HG03354 (cell line): Measurements from ENCODE around the gene DENND1B.
"Not testable (repeated sequence)": the region's sequence is repeated elsewhere in the genome, so short reads cannot be mapped to it uniquely, and the experiment has no call there.

ENCODE experiments used
- ATAC-seq: cut with Tn5 transposase; IDR thresholded peaks from one replicate; pipeline ENCODE4 v1.9.1; 2021; ENCODE audit warnings: mild to moderate bottlenecking; ENCODE audit not compliant: unreplicated experiment, poor library complexity, severe bottlenecking

Gene DENND1B

GRCh38 chr1:197786280-197786679 is 11.0 kb upstream of the DENND1B start:
- ATAC-seq, result no peak

DNA sequence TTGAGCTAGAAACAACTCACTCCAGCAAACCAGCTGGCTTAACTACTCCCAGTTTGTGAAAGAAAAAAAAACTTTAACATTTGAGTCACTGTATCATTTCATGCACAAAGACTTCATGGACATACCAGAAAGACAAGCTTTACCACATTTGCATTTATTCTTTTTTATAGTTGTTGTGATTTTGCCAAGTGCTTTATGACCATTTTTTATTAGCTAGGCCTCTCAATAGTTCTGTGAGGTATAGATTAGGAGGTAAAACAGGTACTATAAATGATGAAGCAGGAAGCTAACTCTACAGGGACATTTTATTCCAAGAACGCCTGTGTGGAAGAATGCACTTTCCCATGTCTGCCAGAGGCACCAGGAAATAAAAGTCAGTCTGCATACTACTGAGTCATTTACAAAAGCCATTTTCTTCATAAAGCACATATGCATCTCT is 8.2 kb upstream of the DENND1B start:
- ATAC-seq, result no peak

DNA sequence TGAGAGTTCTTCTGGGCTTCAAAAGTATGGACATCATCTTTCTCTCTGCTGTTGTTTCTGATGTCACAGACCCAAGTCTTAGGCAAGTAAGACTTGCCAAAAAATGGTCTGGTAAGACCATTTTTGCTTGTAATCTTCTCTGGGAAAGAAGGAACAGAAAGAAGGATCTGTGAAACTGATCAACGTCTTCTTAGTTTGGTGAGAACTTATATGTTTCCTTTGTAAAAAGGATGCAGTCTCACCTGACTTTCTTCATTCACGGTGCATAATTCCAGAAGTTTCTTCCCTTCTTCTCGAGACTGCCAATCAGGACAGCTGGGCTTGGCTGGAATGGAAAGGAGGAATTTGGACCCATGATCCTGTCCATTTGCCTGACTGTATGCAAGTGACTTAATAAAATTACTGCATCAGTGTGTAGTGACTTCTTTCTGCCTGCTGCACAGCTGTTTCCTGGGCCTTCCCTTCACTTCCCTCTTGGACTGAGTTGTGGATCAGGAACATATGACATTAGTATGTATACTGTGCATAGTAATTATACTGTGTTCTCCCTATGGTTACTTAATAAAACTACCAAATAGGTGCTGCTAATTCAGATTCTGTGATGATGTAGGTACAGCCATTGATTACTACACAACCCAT is 7.6 kb upstream of the DENND1B start:
- no peak for ATAC-seq

DNA sequence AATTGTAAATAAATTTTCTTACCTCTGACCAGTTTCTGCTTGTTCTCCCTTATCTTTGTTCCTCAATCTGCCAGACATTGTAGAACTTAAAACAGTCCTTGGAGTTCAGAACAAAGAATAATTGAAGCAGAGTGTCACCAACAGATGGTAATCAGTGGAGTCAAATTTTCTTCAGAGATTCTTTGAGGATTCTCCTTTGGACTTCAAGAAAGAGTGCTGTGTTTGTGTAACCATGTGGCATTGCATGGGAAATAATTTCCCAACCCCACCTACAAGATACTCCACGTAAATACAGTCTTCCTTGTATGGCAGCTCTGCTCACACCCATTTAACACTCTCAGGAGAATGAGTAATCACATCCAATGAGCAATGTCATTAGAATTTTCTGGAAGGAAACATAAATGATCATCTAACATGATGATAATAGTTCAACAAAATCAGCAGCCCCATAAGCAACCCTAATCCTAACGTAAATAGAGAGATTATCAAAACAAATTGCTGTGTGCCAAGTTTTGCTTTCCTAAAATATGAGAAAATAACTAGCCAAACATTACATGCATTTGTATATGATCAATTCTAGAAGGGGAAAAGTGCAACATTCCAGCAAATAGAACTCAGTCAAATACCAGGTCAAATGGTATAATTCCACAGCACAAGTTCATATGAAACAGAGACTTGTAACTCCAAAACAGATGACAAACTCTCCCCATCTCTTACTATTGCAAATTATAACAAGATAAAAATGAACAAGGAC is 6.9 kb upstream of the DENND1B start:
- no peak for ATAC-seq

- ATAC-seq, result no peak
Observed at GRCh38 chr1:197779921-197780320, 4.6 kb upstream of the DENND1B start.

- ATAC-seq, result no peak
Observed at GRCh38 chr1:197778366-197778945, 3.2 kb upstream of the DENND1B start.

GRCh38 chr1:197776351-197777105 is 1.2 kb upstream of the DENND1B start:
- peak; percentile 28 for ATAC-seq

GRCh38 chr1:197774466-197775281 is 606 bp downstream of the DENND1B start:
- ATAC-seq, result peak; percentile 42

DNA sequence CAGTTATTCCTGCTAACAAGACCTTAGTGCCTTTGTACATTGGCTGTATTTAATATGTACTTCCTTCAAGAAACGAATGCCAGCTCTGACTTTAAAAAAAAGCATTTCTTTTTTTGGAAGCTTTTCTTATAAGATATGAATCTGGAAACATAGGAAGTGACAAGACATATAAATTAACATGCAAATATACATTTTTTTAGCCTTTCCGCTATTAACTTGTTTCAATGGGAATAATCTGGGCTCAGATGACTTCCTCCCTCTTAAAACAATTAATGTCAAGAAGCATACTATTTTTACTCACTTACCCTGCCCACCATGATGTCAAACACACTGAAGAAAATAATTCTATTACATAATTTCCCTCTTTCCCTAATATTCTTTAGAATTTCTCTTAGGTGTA is 1.4 kb downstream of the DENND1B start:
- ATAC-seq, result no peak

DNA sequence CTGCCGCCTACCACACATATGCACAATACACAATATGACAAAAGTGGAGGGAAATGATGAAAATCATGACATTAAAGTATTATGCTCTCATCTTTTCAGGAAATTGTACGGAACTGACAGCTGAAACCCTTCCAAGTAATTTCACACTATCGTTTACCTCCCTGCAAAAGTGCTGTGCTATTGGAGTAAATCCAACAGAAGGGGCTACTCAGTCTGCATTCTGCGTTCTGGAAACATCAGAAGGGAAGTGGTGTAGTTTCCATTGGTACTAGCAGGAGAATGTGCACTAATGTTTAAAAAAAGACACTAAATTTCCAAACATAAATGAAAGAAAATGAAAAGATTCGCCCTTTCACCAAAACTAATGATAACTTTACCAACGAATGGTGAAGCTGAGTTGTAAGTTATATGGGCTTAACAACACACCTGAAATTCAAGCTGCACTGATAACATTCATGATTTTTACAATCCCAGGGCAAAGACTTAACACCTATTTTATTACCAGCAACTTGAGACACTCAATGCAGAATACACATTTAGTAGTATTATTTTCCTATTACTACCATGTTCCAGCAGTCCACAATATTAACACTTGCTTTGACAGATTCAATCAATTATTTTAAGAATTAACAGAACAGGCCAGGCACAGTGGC is 3.2 kb downstream of the DENND1B start:
- ATAC-seq, result no peak

GRCh38 chr1:197771386-197771785 is 3.9 kb downstream of the DENND1B start:
- ATAC-seq, result no peak

DNA sequence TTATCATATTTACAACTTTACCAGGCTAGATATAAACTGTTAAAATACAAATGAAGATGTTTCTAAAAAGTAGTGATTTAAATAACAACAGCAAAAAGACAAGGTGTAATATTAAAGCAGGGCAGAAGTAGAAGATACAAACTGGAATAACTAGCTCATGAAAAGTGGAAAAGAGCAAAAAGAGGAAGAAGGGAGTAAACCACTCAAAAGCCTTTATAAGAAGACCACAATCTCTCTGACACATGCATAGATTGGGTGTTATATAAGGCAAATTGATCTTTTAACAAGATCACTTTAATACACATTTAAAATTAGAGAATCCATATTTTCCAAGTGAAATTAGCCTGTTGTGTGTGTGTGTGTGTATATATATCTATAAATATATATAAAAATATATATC is 5.0 kb downstream of the DENND1B start:
- no peak for ATAC-seq

GRCh38 chr1:197769287-197769686 is 6.0 kb downstream of the DENND1B start:
- ATAC-seq, result no peak

- no peak for ATAC-seq
Observed at GRCh38 chr1:197768014-197768805, 7.1 kb downstream of the DENND1B start.

- ATAC-seq, result no peak
Observed at GRCh38 chr1:197763769-197764168, 11.5 kb downstream of the DENND1B start.

- no peak for ATAC-seq
Observed at GRCh38 chr1:197763307-197763706, 12.0 kb downstream of the DENND1B start.

- no peak for ATAC-seq
Observed at GRCh38 chr1:197761654-197762053, 13.6 kb downstream of the DENND1B start.

DNA sequence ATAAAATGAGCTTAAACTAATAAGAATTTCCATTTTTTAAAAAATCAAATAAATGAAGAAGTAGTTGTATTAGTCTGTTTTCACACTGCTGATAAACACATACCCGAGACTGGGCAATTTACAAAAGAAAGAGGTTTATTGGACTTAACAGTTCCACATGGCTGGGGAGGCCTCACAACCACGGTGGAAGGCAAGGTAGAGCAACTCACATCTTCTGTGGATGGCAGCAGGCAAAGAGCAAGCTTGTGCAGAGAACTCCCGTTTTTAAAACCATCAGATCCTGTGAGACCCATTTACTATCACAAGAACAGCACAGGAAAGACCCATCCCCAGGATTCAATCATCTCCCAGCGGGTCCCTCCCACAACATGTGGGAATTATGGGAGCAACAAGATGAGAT is 19.7 kb downstream of the DENND1B start:
- not testable (repeated sequence) for ATAC-seq
